Hematopoietic multipotent progenitor cell treated with erythropoietin and hydrocortisone succinate and interleukin-3 and kit ligand, for 15 days (in vitro differentiated cells): ENCODE results near the gene PLA2G3.
"Not testable (repeated sequence)": the region's sequence is repeated elsewhere in the genome, so short reads cannot be mapped to it uniquely, and the experiment has no call there.

Experiments used
- DNase-seq: peaks from one replicate; pipeline ENCODE4 v3.0.0-alpha.2; 2015; ENCODE audit warnings: low spot score

The PLA2G3 gene

GRCh38 chr22:31139866-31140716, at the start of gene PLA2G3:
Gene PLA2G3 (minus strand): TSS chr22:31140508. CDS start chr22:31140354, 154 bp downstream.
- no peak for DNase-seq

GRCh38 chr22:31187627-31188026, 47.3 kb upstream of the PLA2G3 start:
- DNase-seq, result no peak

- no peak for DNase-seq
Observed at GRCh38 chr22:31185056-31185455, 44.7 kb upstream of the PLA2G3 start.

GRCh38 chr22:31184015-31184414, 43.7 kb upstream of the PLA2G3 start:
- DNase-seq, result no peak

- no peak for DNase-seq
Observed at GRCh38 chr22:31179345-31179744, 39.0 kb upstream of the PLA2G3 start.

GRCh38 chr22:31178859-31179258, 38.6 kb upstream of the PLA2G3 start:
- DNase-seq, result no peak

GRCh38 chr22:31177420-31178162, 37.3 kb upstream of the PLA2G3 start:
- DNase-seq, result no peak

GRCh38 chr22:31176923-31177322, 36.6 kb upstream of the PLA2G3 start:
- DNase-seq, result no peak

- DNase-seq, result no peak
Observed at GRCh38 chr22:31173386-31174145, 33.3 kb upstream of the PLA2G3 start.

GRCh38 chr22:31171734-31172133, 31.4 kb upstream of the PLA2G3 start:
- DNase-seq, result not testable (repeated sequence)

- no peak for DNase-seq
Observed at GRCh38 chr22:31170971-31171370, 30.7 kb upstream of the PLA2G3 start.

GRCh38 chr22:31162015-31162765, 21.9 kb upstream of the PLA2G3 start:
- no peak for DNase-seq

- no peak for DNase-seq
Observed at GRCh38 chr22:31161386-31161785, 21.1 kb upstream of the PLA2G3 start.

GRCh38 chr22:31160328-31160978, 20.1 kb upstream of the PLA2G3 start:
- peak; percentile 16 for DNase-seq

- no peak for DNase-seq
Observed at GRCh38 chr22:31155422-31155821, 15.1 kb upstream of the PLA2G3 start.

GRCh38 chr22:31154975-31155374, 14.7 kb upstream of the PLA2G3 start:
- DNase-seq, result no peak

GRCh38 chr22:31153357-31153756, 13.0 kb upstream of the PLA2G3 start:
- no peak for DNase-seq

GRCh38 chr22:31151872-31152271, 11.6 kb upstream of the PLA2G3 start:
- no peak for DNase-seq

- DNase-seq, result no peak
Observed at GRCh38 chr22:31150615-31151014, 10.3 kb upstream of the PLA2G3 start.

- peak; percentile 24 for DNase-seq
Observed at GRCh38 chr22:31148953-31149627, 8.8 kb upstream of the PLA2G3 start.

- DNase-seq, result no peak
Observed at GRCh38 chr22:31148488-31148887, 8.2 kb upstream of the PLA2G3 start.
